HEK293 (cell line): Measurements from ENCODE around the gene CLNS1A.

Source experiments
- CTCF ChIA-PET: fragments of 350-600 bp; formaldehyde crosslinking; extraction: SDS; loops from one replicate; lab custom pipeline; 2021; ENCODE audit warnings: antibody characterized with exemption; lab: Yijun Ruan, JAX
- POLR2A ChIA-PET: fragments of 300-600 bp; formaldehyde crosslinking; extraction: SDS; loops from one replicate; lab custom pipeline; 2020; ENCODE audit warnings: antibody characterized with exemption, inconsistent platforms; lab: Yijun Ruan, JAX
- H3K27ac ChIP-seq: fragments of 200-500 bp; sonication (Bioruptor generic); 2 replicates; pipeline ENCODE4 v1.5.1; 2014; ENCODE audit warnings: low read depth, low read length, control low read depth, inconsistent platforms; ENCODE audit errors: extremely low read depth
- H3K36me3 ChIP-seq, 2 experiments: fragments of 200-500 bp in 1 of 2; sonication (Bioruptor generic) in 1 of 2; 1 replicate in 1 of 2; 2 replicates in 1 of 2; pipeline ENCODE4 v1.5.1; 2014 to 2017; ENCODE audit warnings: inconsistent platforms in 2 of 2, low read length in 2 of 2; ENCODE audit not compliant: control insufficient read depth in 2 of 2, insufficient read depth in 1 of 2
- H3K4me1 ChIP-seq: fragments of 200-500 bp; sonication (Bioruptor generic); 2 replicates; pipeline ENCODE4 v1.5.1; 2014; ENCODE audit warnings: mild to moderate bottlenecking, low read length, inconsistent platforms; ENCODE audit not compliant: control insufficient read depth, insufficient read depth
- H3K4me3 ChIP-seq: 2 replicates; pipeline ENCODE4 v1.5.1; 2011; ENCODE audit warnings: low read depth, mild to moderate bottlenecking, control low read depth, low read length, moderate library complexity
- H3K9me3 ChIP-seq: fragments of 200-500 bp; sonication (Bioruptor generic); 2 replicates; pipeline ENCODE4 v1.5.1; 2014; ENCODE audit warnings: low read depth, low read length, inconsistent platforms; ENCODE audit not compliant: control insufficient read depth, insufficient read depth
- BCL11A ChIP-seq: fragments of 450-650 bp; formaldehyde crosslinking; IDR thresholded peaks from 2 replicates; pipeline ENCODE4 v1.5.1; 2016; ENCODE audit warnings: low read depth, missing biosample characterization, missing genetic modification characterization
- SALL2 ChIP-seq: fragments of 450-650 bp; formaldehyde crosslinking; IDR thresholded peaks from 2 replicates; pipeline ENCODE4 v1.5.0; 2017; ENCODE audit warnings: missing biosample characterization, mild to moderate bottlenecking, missing genetic modification characterization, borderline replicate concordance
- SCRT1 ChIP-seq: fragments of 450-650 bp; formaldehyde crosslinking; IDR thresholded peaks from 2 replicates; pipeline ENCODE4 v1.5.1; 2016; ENCODE audit warnings: missing biosample characterization, missing genetic modification characterization, borderline replicate concordance
- ZBTB20 ChIP-seq: fragments of 450-650 bp; formaldehyde crosslinking; IDR thresholded peaks from 2 replicates; pipeline ENCODE4 v1.5.1; 2016; ENCODE audit warnings: missing biosample characterization, missing genetic modification characterization
- ZBTB21 ChIP-seq: fragments of 450-650 bp; formaldehyde crosslinking; IDR thresholded peaks from 2 replicates; pipeline ENCODE4 v1.5.1; 2017; ENCODE audit warnings: missing biosample characterization, missing genetic modification characterization
- ZFHX2 ChIP-seq: fragments of 450-650 bp; formaldehyde crosslinking; conservative IDR thresholded peaks from 2 replicates; pipeline ENCODE4 v1.5.1; 2016; ENCODE audit warnings: missing biosample characterization, missing genetic modification characterization
- ZNF132 ChIP-seq: fragments of 450-650 bp; formaldehyde crosslinking; IDR thresholded peaks from 2 replicates; pipeline ENCODE4 v1.5.1; 2017; ENCODE audit warnings: missing biosample characterization, missing genetic modification characterization, borderline replicate concordance
- ZNF133 ChIP-seq: fragments of 450-650 bp; formaldehyde crosslinking; IDR thresholded peaks from 2 replicates; pipeline ENCODE4 v1.5.1; 2016; ENCODE audit warnings: missing biosample characterization, missing genetic modification characterization
- ZNF2 ChIP-seq: fragments of 450-650 bp; formaldehyde crosslinking; IDR thresholded peaks from 2 replicates; pipeline ENCODE4 v1.5.1; 2016; ENCODE audit warnings: missing biosample characterization, missing genetic modification characterization
- ZNF202 ChIP-seq: fragments of 450-650 bp; formaldehyde crosslinking; IDR thresholded peaks from 2 replicates; pipeline ENCODE4 v1.5.1; 2016; ENCODE audit warnings: missing biosample characterization, missing genetic modification characterization, borderline replicate concordance
- ZNF394 ChIP-seq: fragments of 450-650 bp; formaldehyde crosslinking; IDR thresholded peaks from 2 replicates; pipeline ENCODE4 v1.5.1; 2016; ENCODE audit warnings: missing biosample characterization, missing genetic modification characterization, mild to moderate bottlenecking, moderate library complexity, borderline replicate concordance
- ZNF514 ChIP-seq: fragments of 450-650 bp; formaldehyde crosslinking; IDR thresholded peaks from 2 replicates; pipeline ENCODE4 v1.5.1; 2016; ENCODE audit warnings: missing biosample characterization, missing genetic modification characterization
- ZNF561 ChIP-seq: fragments of 450-650 bp; IDR thresholded peaks from 2 replicates; pipeline ENCODE4 v1.5.1; 2018; ENCODE audit warnings: missing biosample characterization, missing genetic modification characterization, borderline replicate concordance
- ZNF596 ChIP-seq: fragments of 450-650 bp; IDR thresholded peaks from 2 replicates; pipeline ENCODE4 v1.5.0; 2018; ENCODE audit warnings: missing biosample characterization, mild to moderate bottlenecking, missing genetic modification characterization, moderate library complexity
- ZNF654 ChIP-seq: fragments of 450-650 bp; formaldehyde crosslinking; IDR thresholded peaks from 2 replicates; pipeline ENCODE4 v1.5.1; 2016; ENCODE audit warnings: low read depth, missing biosample characterization, missing genetic modification characterization
- ZNF660 ChIP-seq: fragments of 450-650 bp; IDR thresholded peaks from 2 replicates; pipeline ENCODE4 v1.5.1; 2018; ENCODE audit warnings: missing biosample characterization, mild to moderate bottlenecking, missing genetic modification characterization
- ZNF707 ChIP-seq: fragments of 450-650 bp; formaldehyde crosslinking; IDR thresholded peaks from 2 replicates; pipeline ENCODE4 v1.5.1; 2016; ENCODE audit warnings: missing biosample characterization, missing genetic modification characterization
- ZNF768 ChIP-seq: fragments of 450-650 bp; formaldehyde crosslinking; IDR thresholded peaks from 2 replicates; pipeline ENCODE4 v1.5.1; 2018; ENCODE audit warnings: missing biosample characterization, mild to moderate bottlenecking, missing genetic modification characterization
- ZNF777 ChIP-seq: fragments of 450-650 bp; formaldehyde crosslinking; IDR thresholded peaks from 2 replicates; pipeline ENCODE4 v1.5.1; 2017; ENCODE audit warnings: missing biosample characterization, missing genetic modification characterization, borderline replicate concordance
- ZNF791 ChIP-seq: fragments of 450-650 bp; formaldehyde crosslinking; IDR thresholded peaks from 2 replicates; pipeline ENCODE4 v1.5.1; 2016; ENCODE audit warnings: missing biosample characterization, missing genetic modification characterization
- ZNF830 ChIP-seq: fragments of 450-650 bp; IDR thresholded peaks from 2 replicates; pipeline ENCODE4 v1.5.0; 2018; ENCODE audit warnings: missing biosample characterization, missing genetic modification characterization, low read depth, mild to moderate bottlenecking, moderate library complexity
- TF ChIP-seq, protein P1 (sequence below): fragments of 450-650 bp; formaldehyde crosslinking; conservative IDR thresholded peaks from 2 replicates; pipeline ENCODE4 v1.5.1; 2016; ENCODE audit warnings: low read depth, missing biosample characterization, missing genetic modification characterization

The CLNS1A gene

DNA sequence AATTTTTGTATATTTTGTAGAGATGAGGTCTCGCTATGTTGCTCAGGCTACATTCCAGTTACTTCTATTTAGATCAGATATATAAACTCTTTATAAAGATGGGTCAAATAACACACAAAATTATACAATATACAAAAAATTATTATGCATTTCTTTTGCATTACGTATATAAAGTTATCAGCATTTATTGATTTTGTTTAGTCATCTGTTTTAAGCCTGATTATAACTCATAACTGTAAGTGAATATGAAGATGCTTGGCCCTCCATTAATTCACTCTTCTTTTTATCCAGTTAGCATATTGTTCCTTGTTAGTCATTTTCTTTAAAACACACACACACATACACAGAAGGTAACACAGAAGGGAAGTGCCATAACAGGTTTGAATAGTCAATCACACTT, 33.3 kb downstream of the CLNS1A start:
- peaks cover 14 to 44% of the 10 kb centered on the region in 2 experiments; a peak in 2 of 3 replicates for H3K36me3 ChIP-seq
- no peak overlapping the region for H3K27ac ChIP-seq
- H3K9me3 ChIP-seq = no peaks in the 10 kb centered on the region
- H3K4me3 ChIP-seq = no peak overlapping the region
- CTCF ChIA-PET = interaction anchor here (0.7 to 1.8 kb wide), 2 partner anchors 15 to 924 kb away, joined by 3 to 12 read pairs; no protein-coding TSS in a partner anchor
- POLR2A ChIA-PET = no interaction called here
- no peaks in the 10 kb centered on the region for H3K4me1 ChIP-seq
- no peak for TF ChIP-seq ZNF768 (tag by site-specific recombination)
- no peak for TF ChIP-seq BCL11A (tag by site-specific recombination)
- no peak for TF ChIP-seq ZNF707 (tag by site-specific recombination)
- no peak for TF ChIP-seq ZNF561

DNA sequence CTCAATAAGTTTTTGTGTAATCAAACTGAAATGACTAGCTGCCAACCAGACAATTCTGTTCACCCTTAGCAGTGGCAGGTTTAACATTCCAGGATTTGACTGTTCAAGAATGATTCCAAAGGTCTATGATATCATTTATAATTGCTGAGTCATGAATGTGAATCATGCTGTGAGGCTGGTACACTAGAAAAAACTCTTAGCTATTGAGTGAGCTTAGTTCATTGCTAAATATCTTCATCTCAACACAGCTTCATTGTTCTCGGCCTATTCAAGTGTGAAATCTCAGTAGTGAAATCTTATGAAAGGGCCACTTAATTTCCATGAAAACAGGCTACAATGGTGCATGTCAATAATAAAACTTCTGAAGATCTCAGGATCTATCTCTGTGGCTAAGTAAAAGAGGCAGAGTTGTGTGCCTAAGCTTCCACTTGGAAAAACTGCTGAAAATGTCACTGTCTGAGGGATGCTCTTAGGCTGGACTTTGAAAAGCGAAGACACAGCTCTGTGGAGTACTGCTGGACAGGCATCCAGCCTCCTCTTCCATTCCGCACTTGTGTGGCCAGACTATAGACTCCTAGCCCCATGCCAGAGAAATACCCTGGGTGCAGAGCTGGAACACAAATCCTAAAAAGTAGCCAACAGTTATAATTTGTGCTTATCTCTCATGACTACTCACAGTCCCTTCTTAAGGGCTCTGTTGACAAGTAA, 35.1 kb downstream of the CLNS1A start:
- H3K36me3 ChIP-seq = peaks cover 7 to 30% of the 10 kb centered on the region in 2 experiments; a peak in 2 of 3 replicates
- no peaks in the 10 kb centered on the region for H3K4me1 ChIP-seq
- POLR2A ChIA-PET = interaction anchor here (0.7 to 1.0 kb wide), 2 partner anchors 10 to 392 kb away, joined by 3 read pairs; partner anchors contain the start of gene INTS4
- CTCF ChIA-PET = interaction anchor here (0.5 to 1.8 kb wide), 7 partner anchors 14 to 475 kb away, joined by 3 to 12 read pairs (median 3); no protein-coding TSS in a partner anchor
- TF ChIP-seq ZNF660 (tag by site-specific recombination) = peak; percentile 18; the same call in 1 of the 2 replicates
- TF ChIP-seq ZFHX2 (tag by site-specific recombination) = no peak
- H3K9me3 ChIP-seq = no peaks in the 10 kb centered on the region
- no peak overlapping the region for H3K4me3 ChIP-seq
- no peak overlapping the region for H3K27ac ChIP-seq

DNA sequence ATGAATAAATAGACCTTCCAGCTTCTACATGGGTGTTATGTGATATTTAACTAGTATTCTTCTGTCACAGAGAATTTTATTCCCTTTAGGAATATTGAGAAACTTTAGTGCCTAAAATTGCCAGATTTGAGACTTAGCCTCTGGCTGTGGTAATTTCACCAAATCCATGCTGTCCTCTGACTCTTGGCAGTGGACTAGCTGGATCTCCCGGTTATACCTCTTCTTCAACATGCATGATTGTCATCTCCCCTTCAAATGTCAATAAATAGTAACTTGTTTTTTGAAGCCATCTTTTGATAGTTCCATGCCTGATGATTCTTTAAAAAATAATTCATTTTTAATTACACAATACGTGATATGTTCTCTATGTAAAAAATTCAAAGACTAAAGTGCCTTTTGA, 39.4 kb downstream of the CLNS1A start:
- ChIA-PET POLR2A (no interaction called here), CTCF (no interaction called here)
- Histone ChIP-seq H3K9me3 (no peaks in the 10 kb centered on the region), H3K4me1 (no peaks in the 10 kb centered on the region), H3K36me3 (peaks cover 0 to 12% of the 10 kb centered on the region in 2 experiments; a peak in 2 of 3 replicates), H3K4me3 (no peak overlapping the region), H3K27ac (no peak overlapping the region)
- TF ChIP-seq ZNF777 (no peak), SALL2 (tag by site-specific recombination) (no peak), ZNF660 (tag by site-specific recombination) (no peak), ZNF830 (no peak), SCRT1 (tag by site-specific recombination) (no peak), ZNF791 (tag by site-specific recombination) (no peak), ZBTB21 (no peak), ZNF202 (no peak), ZBTB20 (tag by site-specific recombination) (no peak), ZNF394 (tag by site-specific recombination) (no peak), ZNF133 (no peak), ZNF654 (no peak), ZNF596 (no peak), ZNF2 (tag by site-specific recombination) (no peak), ZNF514 (tag by site-specific recombination) (no peak), ZNF132 (tag by site-specific recombination) (no peak)
- TF ChIP-seq, protein P1, sequence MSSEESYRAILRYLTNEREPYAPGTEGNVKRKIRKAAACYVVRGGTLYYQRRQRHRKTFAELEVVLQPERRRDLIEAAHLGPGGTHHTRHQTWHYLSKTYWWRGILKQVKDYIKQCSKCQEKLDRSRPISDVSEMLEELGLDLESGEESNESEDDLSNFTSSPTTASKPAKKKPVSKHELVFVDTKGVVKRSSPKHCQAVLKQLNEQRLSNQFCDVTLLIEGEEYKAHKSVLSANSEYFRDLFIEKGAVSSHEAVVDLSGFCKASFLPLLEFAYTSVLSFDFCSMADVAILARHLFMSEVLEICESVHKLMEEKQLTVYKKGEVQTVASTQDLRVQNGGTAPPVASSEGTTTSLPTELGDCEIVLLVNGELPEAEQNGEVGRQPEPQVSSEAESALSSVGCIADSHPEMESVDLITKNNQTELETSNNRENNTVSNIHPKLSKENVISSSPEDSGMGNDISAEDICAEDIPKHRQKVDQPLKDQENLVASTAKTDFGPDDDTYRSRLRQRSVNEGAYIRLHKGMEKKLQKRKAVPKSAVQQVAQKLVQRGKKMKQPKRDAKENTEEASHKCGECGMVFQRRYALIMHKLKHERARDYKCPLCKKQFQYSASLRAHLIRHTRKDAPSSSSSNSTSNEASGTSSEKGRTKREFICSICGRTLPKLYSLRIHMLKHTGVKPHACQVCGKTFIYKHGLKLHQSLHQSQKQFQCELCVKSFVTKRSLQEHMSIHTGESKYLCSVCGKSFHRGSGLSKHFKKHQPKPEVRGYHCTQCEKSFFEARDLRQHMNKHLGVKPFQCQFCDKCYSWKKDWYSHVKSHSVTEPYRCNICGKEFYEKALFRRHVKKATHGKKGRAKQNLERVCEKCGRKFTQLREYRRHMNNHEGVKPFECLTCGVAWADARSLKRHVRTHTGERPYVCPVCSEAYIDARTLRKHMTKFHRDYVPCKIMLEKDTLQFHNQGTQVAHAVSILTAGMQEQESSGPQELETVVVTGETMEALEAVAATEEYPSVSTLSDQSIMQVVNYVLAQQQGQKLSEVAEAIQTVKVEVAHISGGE (tag by site-specific recombination) = no peak
